ENCODE data around the gene LDB2.
A peak's percentile ranks its signal among the peaks of the same experiment; 100 is the strongest.

LDB2 gene

DNA sequence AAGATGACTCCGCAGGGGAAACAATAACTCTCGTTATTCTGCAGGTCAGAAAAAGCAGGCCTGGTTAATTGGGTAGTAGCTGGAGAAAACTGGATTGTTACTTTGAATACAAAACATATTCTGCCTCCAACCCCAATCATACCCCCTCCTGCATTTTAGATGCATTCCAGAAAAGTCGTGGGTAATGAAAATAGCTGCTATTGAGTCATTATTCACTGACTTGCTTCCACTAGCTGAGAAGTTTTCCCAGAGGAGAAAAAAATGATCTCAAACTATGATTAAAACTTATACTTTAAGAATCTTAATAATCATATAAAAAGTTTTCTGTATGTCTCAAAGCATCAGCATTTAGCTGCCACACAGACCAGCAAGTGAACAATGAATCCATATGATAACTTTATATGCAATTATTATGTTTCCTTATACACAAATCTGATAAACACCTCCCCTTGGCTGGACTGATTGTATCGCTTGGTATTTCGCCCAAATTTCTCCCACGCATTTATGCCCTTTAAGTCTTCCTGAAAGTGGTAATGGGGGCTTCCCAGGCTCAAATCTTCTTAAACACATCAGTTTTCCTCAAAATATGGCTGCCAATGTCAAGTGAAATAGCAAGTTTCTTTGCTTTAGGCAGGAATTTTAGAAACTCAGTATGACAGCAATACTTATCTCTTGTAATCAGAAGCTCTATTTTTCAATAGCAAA, 181.0 kb downstream of the LDB2 start:
- no peak for DNase-seq

DNA sequence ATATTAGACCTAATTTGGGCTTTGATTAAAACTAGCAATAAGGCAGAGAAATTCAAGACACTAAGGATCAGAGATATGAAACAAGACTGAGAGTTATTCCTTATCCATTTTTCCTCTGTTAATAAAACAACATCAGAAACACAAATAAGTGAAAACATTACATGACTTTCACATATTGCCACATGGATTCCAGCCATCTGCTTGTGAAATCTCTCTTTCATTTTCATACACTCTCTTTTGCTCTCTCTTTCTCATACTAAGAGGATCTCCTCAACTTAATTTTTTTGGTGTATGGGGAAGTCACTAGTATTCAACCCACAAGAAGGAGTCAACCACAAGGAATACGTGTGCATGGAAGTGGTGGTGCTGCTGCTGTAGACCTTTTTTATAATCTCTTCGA, 183.0 kb downstream of the LDB2 start:
- DNase-seq, result no peak

DNA sequence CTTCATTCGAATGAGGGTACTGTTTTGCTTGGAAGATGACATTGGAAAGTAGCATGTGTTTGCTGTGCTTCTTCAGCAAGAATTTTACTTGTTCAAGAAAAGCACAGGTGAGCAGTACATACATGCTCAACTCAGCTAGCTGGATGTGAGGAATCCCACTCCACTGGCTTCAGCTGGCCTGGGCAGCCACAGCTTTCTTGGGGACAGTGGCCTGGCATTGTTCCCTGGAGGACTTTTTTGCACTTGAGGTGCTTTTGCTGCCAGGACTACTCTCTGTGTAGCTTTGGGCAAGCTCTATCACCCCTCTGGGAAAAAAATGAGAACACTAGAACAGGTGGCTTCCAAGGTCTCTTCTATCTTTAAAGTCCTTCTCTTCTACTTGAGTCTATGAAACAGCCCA, 184.3 kb downstream of the LDB2 start:
- no peak for DNase-seq

DNA sequence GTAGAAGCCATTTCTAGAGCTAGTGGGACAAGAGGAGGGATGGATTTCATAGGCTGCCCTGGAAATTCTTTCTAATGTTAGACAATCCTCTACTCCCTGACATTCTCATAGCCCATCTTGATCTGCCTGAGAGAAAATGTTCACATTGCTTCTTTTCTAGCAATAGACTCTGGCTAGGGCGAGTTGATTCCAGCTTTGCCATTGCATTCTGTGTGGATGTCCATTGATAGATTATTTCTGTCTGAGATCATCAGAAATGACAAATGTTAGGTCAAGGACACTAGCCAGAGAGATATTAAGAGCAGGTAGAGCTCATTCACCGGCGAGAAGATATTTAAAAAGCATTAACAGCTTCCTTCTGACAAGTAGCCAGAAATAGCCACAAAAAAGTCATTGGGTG, 184.7 kb downstream of the LDB2 start:
- no peak for DNase-seq

DNA sequence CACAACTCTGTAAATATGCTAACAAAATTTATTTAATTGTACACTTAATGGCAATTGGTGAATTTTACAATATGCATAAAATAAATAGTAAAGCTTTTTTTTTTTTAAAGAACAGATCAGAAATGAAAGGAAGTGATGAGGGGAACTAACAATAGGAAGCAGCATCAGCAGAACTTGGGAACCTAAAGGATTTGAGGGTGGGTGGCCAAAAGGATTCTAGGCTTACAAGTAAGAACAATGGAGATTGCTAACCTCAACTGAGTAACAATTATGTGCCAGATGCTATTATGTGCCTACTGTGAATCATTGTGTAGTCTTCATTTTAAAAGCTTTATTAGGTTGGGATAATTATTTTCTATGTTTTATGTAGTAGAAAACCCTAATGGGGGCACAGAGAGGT, 185.2 kb downstream of the LDB2 start:
- no peak for DNase-seq

DNA sequence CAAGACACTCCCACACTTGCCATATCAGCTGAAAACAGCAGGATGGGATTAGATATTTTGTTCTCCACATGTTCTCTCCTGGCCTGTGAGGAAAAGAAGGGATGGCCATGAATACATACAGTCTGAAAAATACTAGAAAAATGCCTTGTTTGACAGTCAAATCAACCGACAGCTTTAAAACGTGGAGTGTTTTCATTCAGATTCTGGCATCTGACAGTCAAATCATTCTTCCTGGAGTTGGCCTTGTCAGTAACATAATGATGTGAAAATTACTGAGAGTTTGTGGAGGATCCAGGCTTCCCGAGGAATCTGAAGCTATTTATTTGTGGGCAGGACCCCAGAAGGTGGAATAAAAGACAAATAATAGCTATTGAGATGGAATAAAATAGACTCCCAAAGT, 188.2 kb downstream of the LDB2 start:
- DNase-seq, result no peak

DNA sequence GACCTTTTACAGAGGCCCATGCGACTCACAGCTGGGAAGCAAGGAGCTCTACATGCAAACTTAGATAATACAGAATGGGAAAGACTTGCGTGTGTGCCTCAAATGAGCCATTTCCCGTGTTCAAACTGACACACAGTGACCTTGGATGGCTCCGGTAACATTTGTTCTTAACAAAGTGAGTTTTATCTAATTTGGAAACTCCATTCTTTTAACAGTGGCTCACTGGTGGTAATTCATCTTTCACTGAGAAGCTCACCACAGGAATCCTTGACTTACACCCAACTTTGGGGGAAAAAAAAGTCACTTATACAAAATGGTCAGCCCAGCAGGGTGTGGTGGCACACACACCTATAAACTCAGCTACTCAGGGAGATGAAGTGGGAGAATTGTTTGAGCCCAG, 190.6 kb downstream of the LDB2 start:
- no peak for DNase-seq

DNA sequence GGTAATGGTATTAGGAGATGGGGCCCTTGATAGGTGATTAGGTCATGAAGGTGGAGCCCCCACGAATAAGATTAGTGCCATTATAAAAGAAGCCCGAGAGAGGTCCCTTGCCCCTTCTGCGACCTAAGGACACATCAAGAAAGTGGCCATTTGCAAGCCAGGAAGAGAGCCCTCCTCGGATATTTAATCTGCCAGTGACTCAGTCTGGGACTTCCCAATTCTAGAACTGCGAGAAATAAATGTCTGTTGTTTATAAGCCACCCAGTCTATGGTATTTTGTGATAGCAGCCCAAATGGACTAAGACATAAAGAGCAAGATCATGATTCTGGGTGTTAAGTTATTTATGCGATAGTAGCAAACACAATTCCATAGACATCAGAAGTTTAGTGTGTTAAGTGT, 192.2 kb downstream of the LDB2 start:
- no peak for DNase-seq

DNA sequence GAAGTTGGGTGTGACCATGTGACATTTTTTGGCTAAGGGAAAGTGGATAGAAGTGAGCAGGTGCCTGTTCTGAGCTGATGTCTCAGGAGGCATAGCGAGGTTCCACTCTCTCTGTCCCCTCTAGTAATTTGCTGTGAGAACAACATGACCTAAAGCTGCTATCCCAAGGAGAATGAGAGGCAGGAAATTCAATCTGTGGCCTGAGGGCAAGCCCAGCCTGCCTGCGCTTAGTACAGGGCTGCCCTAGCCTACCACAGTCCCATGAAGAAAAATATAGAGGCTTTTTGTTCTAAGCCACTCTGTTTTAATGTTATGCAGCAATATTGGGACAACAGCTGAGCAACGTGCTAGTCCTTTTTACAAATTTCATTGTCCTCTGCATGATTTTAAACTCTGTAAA, 193.1 kb downstream of the LDB2 start:
- DNase-seq, result no peak

DNA sequence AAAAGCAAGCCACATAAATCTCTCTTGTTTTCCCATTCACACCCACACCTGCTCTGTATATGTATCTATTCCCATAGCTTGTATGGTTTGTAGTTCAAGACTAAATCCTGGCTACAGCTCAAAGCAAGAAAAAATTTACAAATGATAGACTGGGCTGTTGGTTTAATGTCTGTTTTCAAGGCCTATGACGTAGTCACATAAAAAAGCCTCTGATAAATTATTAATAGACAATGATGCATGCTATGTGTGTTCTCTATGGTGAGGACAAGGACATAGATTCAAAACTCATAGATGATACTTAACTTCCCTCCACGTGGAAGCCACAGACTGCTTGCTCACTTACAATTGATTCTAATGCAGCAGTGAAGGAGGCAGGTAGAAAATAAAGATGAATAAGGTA, 194.0 kb downstream of the LDB2 start:
- no peak for DNase-seq

DNA sequence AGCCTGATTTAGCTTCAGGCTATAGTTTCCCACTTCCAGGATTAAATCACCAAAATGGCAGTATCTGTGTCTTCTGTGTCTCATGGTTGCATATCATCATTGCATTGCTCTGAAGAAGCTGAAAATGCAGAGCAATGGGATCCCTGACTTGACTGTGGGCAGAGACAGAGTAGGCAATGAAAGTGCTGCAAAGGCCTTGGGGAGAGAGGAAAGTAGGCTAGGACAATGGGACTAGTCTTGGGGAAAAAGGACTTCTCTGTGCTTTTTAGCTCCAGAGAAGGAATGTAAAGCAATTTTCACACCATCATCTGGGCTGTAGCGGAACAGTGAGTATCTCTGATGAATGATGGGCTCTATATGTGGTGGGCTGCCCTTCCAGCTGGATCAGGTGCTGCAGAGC, 202.5 kb downstream of the LDB2 start:
- DNase-seq, result no peak

DNA sequence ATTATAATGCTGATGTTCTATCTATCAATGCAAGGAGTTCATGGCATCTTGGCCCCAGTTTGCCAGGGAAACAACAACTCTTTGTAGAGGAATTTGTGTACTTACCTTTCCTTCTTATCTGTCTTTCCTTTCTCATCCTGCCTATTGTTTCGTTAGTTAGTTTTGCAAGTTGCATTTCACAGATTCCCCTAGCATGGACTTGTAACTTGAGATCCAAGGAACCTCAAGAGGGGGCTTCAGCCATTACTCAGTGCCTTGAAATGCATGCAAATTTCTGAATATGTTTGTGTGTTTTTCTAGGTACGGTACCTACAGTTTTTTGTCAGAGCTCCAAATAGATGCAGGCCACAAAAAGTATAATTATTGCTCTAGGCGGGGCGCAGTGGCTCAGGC, 203.6 kb downstream of the LDB2 start:
- no peak for DNase-seq

DNA sequence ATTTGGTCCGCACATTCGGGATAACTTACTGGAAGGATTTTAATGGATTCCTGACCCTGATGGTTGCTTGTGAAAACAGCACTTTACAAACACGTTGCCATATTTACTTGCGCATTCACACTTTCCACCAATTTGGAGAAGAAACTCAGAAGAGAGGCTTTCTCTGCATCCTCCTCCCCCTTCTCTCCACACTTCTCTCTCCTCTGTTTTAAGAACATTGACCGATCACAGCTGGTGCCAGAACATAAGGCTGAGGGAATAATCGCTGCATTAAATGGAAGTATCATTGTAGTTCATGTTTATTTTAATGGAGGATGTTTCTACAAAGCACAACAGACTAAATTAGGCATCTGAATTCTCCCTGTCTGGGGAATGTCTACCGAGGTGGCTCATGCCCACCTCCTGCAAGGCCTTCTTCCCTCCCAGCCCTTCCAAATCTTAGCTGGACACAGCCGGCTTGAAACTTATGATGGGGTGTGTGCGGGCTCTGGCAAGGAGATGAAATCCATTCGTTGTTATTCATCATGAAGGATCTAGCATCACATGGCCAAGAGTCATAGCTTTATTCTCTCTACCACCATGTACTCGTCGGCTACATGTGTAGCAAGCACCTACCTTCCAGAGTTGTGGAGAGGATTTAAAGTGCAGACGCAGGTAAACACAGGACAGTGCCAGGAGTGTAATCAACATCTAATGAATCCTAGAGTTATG, 204.1 kb downstream of the LDB2 start:
- peak; percentile 23 for DNase-seq

DNA sequence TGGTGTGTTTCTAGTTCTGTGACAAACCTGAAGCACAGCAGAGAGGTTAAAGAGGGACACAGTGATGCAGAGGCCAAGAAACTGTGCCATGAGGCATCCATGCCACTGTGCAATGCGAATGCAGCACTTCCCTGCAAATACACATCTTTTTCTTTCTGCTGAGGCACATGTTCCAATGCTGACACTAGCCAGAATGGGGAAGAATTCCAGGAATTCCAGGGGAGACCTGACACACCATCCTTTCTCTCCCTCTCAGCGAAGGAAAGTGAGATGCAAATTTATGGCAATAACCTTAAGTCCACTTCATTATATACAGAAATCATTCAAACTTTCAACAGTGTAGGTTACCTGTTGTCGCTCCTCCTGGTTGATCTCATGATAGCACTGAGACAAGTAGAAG, 204.8 kb downstream of the LDB2 start:
- DNase-seq, result no peak

DNA sequence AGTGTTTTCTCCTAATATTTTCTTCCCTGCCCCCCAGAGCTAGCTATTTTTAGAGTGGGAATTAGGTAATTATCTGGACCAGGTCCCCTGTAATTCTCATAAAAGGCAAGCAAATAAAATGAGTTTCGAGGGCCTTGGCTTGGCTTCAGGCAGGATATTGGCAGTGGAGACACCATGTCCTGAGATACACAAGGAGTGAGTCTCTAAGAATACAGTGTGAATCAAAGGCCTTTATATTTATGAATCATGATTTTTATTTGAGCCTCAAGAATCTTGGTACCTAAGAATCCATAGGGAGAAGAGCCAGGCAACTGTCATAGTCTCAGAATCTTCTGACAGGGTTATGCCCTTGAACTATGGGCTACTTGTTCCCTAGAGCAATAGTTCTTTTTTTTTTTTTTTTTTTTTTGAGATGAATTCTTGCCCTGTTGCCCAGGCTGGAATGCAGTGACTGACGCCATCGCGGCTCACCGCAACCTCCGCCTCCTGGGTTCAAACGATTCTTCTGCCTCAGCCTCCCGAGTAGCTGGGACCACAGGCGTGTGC, 205.4 kb downstream of the LDB2 start:
- no peak for DNase-seq

DNA sequence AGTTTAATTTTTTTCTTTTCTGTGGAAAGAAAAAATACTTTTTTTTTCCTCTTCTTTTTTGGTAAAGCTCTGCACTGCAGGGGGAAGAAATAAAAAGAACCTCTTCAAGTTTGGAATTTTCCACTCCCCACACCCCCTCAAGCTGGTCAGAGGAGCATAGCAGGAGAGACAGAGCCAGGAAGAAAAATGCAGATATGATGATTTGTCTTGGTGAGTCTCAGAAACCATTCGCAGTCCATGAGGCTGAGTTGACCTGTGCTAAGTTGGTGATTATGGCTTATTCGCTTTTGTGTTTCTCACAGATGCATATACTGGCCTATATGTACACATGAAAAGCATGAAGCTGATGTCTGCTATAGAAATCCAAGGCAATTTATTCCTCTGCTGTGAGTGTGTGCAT, 205.9 kb downstream of the LDB2 start:
- DNase-seq, result no peak

DNA sequence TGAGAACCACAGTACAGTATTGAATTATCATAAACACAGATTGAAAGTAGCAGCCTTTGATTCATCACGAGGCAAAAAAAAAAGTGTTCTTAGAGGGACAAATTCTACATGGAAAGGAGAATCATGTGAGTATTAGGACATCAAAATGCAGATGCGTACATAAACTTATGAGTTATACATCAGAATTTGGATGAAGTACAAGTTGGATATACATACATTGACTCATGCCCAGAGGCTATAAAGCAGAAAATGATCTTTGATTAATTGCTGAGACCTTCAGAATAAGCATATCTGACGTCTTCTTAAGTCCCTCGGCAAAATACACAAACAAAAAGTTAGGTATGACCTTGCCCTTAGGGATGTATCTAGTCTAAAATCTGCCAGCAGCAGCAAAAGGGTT, 206.4 kb downstream of the LDB2 start:
- DNase-seq, result no peak

DNA sequence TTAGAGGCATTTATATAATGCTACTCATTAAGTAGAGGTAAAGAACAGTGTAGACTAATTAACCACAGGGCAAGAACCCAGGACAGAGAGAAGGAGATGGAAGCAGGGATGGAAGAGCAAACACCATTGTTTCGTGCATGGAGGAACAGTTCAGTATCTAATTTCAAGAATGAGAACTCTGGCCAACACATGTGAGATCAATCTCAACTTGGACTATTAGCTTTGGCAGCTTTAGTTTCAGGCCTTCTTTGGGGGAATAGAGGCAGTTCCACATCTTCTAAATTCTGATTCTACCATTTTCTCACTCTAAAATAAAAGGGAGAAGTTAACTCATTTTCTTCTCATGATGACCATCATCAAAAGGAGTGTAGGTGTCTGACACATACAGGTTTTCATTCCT, 207.0 kb downstream of the LDB2 start:
- DNase-seq, result no peak

DNA sequence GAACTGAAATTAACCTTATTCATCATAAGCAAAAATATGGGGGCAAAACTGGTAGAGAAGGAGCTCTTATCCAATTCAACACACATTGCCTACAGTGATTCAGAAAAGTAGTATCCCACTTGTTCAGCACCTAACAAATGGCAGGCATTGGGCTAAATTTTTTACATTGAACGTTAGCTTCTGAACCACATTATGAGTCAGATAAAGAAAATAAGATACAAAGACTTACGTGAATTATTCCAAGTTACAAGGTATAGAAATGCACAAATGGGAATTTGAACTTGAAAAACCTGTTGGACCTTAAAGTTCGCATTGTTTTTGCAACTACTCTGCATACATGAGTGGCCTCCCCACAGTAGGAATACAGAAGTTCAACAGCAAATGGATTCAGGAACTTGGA, 210.6 kb downstream of the LDB2 start:
- no peak for DNase-seq

DNA sequence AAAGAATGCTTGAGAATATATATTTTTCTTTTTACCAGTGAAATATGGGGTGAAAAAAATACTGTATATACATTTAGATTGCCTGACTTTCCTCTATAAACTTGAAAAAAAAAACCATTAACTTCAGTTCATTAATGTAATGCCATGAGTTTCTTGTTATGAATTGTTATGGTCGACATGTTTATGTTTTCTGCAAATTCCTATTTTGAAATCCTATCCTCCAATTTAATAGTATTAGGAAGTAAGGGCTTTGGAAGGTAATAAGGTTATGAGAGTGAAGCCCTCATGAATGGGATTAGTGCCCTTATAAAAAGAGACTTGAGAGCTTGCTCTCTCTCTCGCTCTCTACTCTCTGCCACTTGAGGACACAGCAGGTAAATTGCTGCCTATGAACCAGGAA, 211.4 kb downstream of the LDB2 start:
- no peak for DNase-seq

DNA sequence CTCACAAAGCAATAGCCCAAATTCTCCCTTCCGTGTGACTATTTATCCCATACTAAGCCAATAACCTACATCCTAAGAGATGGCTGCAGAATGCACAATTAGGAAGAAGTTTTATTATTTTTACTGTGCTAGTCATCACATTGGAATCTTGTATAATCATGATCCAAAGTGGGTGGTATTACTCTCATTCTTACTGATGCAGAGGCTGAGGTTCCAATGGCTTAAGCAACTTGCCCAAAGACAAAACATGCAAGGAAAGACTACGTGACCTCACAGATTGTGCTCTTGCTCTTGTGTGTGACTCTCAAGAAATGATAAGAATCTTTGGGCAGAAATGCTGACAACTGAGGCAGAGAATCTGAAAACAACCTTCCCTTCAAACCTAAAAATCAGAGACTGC, 212.2 kb downstream of the LDB2 start:
- no peak for DNase-seq

DNA sequence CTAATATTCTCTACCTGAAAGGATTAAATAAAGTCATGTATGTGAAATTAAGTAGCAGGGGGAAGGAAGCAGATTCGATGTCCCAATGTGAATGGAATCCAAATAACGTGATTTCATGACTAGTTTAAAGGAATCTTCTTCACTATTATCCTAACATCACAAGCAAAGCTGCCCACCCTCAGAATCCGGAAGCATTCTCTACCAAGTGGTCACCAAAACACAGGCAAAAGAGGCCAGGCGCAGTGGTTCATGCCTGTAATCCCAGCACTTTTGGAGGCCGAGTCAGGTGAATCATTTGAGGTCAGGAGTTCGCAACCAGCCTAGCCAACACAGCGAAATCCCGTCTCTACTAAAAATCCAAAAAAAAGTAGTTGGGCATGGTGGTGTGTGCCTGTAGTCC, 212.9 kb downstream of the LDB2 start:
- DNase-seq, result no peak

DNA sequence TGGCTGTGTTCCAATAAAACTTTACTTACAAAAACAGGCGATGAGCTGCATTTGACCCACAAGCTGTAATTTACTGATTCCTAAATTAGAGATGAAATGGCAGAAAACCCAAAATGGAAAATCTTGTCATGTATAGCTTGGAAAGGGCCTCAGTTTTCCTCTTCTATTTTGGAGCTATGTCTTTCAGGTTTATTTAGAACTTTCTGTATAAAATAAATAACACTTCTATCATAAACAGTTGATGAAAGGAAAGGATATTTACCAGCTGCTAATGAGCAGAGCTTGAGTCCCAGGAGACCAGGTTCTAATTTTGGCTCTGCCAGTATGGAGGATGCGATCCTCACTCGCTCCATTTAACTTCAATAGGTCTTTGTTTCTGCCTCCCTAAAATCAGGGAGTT, 213.5 kb downstream of the LDB2 start:
- DNase-seq, result no peak

DNA sequence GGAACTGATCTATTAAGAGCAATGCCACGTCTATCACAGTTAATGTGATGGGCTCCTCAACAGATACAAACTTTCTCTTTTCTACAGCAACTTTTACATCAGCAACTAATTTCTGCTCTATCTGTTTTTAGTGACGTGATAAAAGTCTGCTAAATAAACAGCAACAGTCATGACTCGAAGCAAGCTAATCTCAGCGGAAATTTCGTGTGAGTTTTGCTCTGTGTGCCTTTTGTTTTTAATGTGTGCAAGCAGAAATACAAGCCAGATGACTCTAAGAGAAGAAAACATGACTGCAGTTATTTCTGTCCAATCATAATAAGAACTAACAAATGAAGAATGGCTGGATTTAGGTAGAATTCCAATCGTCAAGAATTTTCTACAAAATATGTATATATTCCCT, 214.3 kb downstream of the LDB2 start:
- DNase-seq, result no peak

All from right kidney (tissue), 1 donor.